Hematopoietic multipotent progenitor cell treated with erythropoietin and hydrocortisone succinate and interleukin-3 and kit ligand, for 17 days (in vitro differentiated cells): ENCODE data around the gene EIF4E.
"Not testable (repeated sequence)": the region's sequence is repeated elsewhere in the genome, so short reads cannot be mapped to it uniquely, and the experiment has no call there.

Experiments used
- DNase-seq: peaks from one replicate; pipeline ENCODE4 v3.0.0-alpha.2; 2015; ENCODE audit warnings: low spot score

EIF4E gene

DNA sequence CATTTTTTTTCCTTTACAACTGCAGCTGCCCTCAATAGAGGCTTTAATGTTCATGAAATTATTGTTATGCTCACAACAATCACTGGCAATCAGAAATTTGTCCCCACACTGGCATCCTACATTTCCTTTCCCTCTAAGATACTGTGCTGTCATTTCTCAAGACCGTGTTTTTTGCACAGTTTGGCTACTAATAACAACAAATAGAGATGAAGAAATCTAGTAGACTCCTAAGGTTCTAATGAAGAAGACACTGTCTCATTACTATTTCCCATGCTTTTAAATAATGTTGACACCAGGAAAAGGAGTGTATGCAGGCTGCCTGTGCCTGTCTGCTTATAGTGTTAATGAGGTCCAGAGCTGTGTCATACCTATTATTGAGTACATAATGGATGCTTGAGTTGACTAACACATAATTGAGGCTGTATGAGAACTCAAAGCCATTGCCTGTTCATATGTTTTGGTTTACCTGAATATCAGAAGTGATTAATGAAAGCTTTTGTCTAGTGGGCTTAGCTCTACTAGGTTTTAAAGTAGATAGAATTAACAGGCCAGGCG lies 1.5 kb upstream of the EIF4E start:
- no peak for DNase-seq

DNA sequence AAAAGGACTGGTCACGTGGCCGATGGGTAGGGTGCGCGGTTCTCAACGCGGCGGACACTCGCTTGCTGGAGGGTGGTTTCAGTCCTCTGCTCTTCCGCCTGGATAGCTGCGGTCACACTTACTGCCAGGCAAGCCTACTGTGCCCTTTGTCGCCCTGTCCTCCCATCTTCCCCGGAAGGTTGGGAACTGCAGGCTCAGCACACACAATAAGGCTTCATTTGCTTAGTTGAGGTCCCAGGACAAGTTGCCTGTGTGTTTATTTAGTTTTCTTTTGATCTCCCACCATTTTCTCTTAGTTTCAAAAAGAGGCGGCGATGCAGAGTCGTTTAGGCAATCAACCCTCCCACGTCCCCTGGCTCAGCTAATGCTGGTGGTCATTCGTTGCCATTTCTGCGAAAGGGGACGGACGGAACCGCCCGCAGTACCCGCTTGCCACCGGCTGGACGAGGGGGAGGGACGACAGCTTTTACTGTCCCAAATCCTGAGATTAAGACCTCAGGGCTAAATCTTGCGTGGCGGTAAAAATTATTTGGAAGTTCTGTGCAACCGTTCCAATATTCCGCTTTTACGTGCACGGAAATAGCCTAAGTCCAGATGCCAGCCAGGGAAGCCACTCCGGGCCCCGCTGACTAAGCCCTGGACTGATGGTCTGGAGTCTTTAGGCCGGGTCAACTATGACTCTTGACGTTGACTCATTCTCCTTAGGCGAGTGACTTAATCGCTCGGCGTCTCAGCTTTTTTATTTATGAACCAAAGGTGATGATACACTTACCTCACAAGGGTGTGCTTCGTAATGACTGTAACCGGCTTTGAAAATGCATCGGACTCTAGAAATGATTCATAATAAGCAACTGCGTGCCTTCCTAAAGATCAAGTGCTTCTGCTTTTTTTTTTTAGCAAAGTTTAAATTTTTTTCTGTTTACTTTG lies 671 bp upstream of the EIF4E start:
- DNase-seq, result peak; percentile 89

DNA sequence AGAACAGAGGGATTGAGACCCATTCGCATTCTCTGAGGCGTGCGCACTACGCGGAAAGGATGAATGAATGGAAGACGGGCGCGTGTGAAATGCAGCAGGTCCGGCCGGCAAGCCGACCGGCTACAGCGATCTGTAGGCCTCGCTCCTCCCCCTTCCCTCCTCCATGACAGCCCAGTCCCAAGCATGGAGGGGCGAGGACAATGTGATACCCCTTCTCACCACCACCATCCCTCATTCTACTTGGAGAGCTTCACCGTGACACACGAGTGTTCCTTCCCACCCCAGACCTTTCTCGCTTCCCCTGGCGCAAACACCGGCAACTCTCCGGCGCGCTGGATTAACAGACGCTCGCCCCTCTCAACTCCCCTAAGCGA lies 815 bp downstream of the EIF4E start:
- peak; percentile 67 for DNase-seq

- DNase-seq, result not testable (repeated sequence)
Observed at GRCh38 chr4:98926257-98926656, 2.7 kb downstream of the EIF4E start.

- DNase-seq, result no peak
Observed at GRCh38 chr4:98921292-98921691, 7.6 kb downstream of the EIF4E start.

DNA sequence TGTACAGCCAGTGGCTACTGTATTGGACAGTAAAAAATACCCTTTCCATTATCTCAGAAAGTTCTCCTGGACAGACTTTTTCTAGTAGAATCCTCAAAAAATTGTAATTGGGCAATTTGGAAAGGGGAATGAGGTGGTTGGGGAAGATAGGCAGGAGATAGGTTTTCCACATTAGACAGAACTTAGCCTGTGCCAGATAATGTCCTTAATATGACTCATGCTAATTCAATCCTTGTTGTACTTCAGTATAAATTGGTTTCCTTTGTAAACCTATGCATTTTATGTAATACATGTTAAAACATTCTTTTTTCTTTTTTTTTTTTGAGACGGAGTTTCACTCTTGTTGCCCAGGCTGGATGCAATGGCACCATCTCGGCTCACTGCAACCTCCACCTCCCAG lies 8.9 kb downstream of the EIF4E start:
- DNase-seq, result no peak

DNA sequence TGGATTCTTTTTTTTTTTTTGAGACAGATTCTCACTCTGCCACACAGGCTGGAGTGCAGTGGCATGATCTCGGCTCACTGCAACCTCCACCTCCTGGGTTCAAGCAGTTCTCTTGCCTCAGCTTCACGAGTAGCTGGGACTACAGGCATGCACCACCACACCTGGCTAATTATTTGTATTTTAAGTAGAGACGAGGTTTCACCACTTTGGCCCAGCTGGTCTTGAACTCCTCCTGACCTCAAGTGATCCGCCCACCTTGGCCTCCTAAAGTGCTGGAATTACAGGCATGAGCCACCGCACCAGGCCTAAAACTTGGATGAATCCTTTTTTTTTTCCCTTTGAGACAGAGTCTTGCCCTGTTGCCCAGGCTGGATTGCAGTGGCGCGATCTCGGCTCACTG lies 18.2 kb downstream of the EIF4E start:
- DNase-seq, result not testable (repeated sequence)

DNA sequence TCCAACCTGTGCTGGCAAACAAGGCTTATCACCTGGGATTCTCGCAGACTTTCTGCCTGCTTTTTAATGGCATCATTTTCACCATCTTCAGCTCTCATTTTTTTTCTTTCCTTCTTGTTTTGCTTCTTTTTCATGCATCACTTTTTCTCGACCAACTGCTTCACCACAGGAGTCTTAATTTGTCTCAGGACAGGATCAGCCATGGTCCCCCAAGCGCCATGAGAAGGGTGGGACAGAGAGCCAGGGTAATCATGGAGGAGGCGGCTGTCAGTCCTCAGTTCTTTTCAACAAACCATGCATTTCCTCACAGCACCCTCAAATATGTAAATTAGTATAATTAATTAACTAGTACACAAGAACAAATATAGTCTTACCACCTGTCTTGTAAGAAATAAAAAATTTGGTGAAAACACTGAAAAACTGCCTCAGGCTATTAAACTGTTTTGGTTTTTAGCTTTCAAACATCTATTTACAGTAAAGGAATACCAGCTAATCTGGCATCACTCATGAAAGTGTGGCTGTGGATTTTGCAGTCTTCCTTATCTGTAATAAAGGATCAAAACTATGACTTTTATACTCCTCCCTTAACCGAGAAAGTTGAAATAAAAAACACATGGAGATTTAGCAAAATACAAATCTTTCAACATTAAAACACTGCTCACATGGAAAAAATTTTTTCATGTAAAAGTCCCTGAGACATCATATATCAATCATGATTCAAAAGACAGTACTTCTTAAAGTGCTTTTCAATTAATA lies 19.1 kb downstream of the EIF4E start:
- DNase-seq, result no peak

GRCh38 chr4:98908703-98909262 lies 20.1 kb downstream of the EIF4E start:
- no peak for DNase-seq

DNA sequence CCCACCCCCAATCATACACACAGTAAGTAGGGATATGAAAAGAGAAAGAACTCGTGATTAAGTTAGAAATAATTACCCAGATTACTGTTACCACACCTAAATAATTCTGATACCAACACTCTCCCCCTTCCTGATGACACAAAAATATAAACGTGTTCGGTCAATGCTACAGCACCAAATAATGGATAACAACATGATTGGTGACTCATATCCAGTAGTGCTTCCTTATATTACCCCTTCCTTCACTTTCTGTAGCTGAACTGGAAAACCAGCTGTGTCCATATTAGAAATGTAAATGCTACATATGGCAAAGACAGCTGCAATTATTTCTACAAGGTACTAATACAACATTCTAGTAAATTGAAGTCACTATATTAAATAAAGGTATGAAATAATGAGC lies 20.8 kb downstream of the EIF4E start:
- no peak for DNase-seq

- no peak for DNase-seq
Observed at GRCh38 chr4:98905839-98906238, 23.1 kb downstream of the EIF4E start.

DNA sequence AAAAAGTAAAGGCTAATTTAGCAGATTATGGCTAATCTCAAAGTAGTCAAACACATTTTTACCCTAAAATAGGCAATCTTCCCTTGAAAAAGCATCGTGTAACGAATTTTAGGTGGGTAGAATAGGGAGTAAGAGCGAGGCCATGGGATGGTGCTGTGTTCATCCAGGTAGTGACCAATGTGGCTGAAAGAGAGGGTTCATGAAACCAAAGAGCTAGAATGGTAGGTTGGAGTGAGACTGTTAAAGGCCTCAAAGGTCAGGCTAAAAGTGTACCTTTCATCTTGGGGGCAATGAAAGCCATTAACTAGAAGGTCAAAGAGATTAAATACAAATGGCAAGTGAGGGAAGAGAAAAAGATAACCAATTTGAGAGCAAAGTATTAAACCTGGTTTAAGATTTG lies 23.6 kb downstream of the EIF4E start:
- no peak for DNase-seq

GRCh38 chr4:98903963-98904362 lies 25.0 kb downstream of the EIF4E start:
- no peak for DNase-seq

DNA sequence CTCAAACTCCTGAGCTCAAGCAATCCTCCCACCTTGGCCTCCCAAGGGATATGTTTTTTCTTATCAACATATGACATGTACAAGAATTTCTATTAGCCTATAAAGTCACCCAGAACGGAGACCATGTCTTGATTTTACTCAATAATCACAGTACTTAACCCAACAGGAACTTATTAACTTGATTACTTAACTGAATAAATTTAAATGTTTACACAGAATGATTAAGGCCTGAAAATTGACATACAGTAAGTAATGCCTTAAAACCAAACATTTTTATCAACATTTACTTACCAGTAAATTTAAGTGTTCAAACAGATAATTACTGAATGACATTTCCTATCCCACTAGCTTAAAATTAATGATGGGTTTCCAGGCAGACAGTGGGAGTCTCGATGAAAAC lies 25.4 kb downstream of the EIF4E start:
- DNase-seq, result no peak

DNA sequence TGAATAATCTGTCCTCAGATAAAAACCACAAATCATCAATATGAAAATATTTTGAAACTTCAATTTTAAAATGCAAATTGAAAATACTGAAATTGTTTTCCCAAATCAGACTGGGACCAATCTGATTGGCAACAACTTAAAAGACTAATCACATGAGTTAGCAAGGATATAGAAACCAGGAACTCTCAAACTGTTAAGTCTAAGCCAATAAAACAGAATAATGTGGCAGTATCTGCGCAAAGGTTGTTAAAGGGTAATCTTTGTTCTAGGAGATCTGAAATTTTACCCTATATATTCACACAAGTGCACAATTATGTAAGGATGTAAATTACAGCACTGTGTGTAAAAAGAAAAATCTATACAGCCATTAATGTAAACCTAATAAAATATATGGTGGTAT lies 29.7 kb downstream of the EIF4E start:
- DNase-seq, result no peak

- no peak for DNase-seq
Observed at GRCh38 chr4:98891478-98892337, 37.2 kb downstream of the EIF4E start.

- no peak for DNase-seq
Observed at GRCh38 chr4:98890702-98891455, 38.1 kb downstream of the EIF4E start.

- DNase-seq, result peak; percentile 65
Observed at GRCh38 chr4:98887145-98887544, 41.8 kb downstream of the EIF4E start.

- DNase-seq, result not testable (repeated sequence)
Observed at GRCh38 chr4:98886382-98886781, 42.6 kb downstream of the EIF4E start.

DNA sequence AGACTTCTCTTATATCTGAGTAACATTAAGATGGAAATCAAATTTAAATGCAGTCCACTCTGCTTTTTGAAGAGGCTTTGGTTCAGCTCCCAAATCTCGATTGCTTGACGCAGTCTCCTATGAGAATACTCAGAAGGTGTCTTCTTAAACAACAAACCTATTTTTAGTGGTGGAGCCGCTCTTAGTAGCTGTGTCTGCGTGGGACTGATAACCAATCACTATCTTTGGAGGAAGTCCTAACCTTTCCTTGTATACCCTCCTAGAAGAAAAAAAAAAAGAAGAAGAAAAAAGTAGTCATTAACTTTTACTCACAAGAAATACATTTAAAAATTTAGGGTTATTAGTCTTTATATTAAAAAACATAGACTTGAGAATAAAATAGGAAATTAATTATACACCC lies 48.0 kb downstream of the EIF4E start:
- peak; percentile 39 for DNase-seq

- DNase-seq, result peak; percentile 42
Observed at GRCh38 chr4:98879515-98879914, 49.4 kb downstream of the EIF4E start.
